HG02798 (cell line): Measurements from ENCODE around the gene RHO.

Experiments
- ATAC-seq: cut with Tn5 transposase; IDR thresholded peaks from one replicate; pipeline ENCODE4 v1.9.1; 2021; ENCODE audit warnings: mild to moderate bottlenecking; ENCODE audit not compliant: unreplicated experiment, poor library complexity

RHO gene

DNA sequence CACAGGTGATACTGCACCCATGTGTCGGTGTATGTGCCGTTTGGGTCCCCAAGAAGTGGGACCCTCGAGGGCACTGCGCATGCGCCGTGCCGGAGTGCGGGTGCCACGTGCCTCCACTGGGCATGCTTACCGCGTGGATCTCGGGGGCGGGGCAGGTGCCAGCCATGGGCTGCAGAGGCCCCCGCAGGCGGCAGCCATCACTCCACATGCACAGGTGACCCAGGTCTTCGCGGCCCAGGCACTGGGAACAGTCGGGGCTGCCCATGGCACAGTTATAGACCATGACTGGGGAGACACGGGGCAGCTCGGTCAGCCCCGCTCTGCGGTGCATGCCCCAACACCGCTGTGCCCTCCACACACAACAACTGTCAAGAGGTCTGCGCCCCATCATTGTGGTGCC is 45.8 kb downstream of the RHO start:
- ATAC-seq: no peak

DNA sequence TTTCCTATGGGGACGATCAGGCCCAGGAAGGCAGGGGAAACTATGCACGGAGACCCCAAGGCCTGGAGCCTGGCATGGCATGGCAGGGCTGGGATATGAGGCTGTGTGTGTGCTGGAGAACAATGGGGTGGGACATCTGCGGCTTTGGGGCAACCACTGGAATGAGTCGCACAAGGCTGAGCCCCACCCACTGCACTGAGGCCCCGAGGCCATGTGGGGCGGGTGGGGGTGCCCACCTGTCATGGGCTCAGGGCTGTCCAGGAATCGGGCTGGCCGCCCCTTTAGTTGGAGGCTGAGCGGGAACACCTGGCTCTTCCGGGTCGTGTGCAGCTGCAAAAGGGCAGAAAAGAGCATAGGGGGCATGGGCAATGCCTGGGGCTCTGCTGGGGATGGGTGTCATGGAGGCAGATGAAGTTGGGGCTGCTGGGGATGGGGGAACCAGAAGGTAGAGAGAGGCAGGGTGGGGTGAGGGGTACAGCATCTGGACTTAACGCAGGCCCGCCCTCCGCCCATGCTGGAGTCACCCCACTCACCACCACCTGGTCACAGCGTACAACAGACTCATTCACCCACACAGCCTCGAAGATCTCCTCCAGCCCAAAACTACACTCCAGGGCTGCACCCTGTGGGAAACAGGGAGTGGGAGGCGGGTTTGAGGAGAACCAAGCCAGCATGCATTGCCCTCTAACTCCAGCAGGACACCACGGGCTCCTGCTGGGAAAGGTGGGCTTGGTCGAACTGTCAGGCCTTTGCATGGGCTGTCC is 47.0 kb downstream of the RHO start:
- no peak for ATAC-seq

DNA sequence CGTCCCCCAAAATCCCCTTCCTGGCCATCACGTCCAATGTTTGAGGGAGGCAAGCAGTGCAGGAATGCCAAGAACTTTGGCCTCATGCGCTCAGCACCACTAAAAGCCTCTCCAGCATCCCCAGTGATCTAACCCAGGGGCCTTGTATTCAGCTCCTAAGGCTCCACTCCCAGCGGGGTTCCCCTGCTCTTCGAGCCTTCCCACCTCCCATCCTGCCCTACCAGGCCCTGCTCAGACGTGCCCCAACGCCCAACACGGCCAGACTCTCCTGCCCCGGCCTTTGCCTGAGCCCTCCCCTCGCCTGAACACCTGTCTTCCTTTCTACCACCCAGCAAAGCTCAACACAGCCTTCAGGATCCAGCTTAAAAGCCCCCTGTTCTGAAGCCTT is 47.6 kb downstream of the RHO start:
- ATAC-seq: no peak

DNA sequence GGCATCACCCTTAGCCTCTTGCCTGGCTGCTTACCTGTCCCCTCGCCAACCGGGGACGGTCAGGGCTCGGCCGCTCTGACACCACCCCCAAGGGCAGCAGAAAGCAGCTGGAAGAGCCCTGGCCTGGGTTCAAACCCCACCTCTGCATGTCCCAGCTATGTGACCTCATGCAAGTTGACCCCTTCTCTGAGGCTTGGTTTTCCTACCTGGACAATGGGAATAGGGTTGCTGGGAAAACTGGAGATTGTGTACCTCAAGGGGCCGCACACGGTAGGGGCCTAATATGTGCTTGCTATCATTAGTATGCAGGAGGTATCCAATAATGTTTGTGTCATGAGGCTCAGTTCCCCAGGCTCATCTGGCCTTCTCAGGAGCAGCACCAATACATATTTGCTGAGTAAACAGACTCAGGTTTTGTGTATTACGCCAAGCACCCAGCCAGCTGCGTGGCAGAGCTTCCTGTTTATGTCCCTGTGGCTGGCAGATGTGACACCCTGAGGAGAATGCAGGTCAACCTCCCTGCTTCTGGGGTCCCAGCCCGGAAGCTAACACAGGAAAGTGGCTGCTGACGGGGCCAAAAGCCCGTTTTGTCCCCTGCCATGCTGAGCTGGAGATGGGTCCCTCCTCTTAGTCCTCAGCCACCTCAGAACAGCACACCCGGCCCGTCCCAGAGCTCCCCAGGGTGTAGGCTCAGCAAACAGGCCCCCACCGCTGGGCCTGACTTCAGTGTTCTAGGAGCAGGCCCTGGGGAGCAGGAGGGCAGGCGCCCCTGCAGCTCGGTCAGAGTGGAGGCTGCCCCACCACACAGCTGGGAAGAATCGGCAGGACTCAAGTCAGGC is 48.3 kb downstream of the RHO start:
- ATAC-seq: no peak

DNA sequence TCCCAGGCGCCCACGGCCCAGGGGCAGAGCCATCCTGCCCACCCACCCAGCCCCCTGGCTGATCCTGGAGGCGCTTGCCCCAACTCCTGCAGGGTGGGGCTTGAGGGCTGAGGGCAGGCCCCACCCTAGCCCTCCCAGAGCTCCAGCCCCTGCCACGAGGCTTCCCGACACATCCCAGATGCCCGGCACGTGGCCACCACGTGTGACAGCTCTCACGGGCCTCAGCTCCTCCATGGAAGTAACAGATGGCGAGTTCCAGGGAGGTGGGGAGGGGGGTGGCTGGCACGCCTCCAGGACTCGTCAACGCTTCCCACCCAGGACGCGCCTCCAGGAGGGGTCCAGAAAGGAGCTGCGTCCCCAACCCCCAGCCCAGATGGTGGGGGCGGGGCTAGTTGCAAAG is 48.9 kb downstream of the RHO start:
- ATAC-seq: no peak

DNA sequence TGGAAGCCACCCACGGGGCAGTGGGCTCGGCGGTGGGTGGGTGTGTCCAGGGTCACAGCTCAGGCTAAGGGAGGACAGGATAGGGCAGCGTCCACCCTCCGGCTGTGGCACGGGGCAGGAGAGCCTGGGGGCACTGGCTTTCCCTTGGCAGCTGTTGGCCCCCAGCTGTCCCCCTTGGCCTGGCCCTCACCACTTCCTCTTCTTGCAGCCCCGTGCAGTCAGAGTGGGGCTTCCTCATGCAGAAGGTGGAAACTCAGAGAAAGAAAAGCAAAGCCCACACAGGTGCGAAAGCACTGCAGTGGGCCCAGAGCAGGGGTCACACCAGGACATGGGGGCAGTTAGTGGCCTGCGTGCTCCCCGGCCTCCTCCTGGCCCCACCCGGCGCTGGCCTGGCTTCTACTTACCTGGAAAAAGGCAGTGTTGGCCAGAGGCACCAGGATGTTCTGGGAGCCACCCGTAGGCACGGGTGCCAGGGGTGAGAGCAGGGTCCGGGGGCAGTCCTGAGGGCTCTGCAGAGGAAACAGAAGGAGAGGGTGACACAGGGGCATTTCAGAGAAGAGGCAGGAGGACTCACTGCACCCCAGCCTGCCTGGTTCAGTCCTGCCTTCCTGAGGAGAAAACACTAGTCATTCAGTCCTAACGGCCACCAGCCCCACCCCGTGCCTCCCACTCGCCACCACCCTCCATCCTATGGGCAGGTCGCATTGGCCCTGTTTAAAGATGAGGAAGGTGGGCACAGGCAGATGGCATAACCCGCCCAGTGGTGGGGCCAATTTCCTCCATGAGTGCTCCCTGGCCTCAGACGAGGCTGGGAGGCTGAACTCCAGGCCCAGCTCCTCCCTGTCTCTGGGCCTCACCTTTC is 49.7 kb downstream of the RHO start:
- ATAC-seq: peak; percentile 51

DNA sequence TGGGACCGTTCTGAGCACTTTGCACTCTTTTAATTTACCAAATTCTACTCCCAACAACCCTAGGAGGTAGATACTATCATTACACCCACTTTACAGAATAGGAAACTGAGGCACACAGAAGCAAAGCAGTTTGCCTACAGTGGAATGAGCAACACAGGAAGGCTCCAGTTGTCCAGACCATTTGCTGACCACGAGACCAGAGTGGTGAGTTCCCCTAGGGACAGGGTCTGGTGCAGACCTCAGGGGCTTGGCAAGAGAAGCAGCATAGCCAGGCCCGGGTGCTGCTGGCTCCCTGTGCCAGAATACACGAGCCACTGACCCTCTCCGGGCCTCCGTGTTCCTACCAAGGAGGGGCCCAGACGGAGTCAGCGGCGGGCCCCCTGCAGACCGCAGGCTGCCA is 51.6 kb downstream of the RHO start:
- no peak for ATAC-seq

DNA sequence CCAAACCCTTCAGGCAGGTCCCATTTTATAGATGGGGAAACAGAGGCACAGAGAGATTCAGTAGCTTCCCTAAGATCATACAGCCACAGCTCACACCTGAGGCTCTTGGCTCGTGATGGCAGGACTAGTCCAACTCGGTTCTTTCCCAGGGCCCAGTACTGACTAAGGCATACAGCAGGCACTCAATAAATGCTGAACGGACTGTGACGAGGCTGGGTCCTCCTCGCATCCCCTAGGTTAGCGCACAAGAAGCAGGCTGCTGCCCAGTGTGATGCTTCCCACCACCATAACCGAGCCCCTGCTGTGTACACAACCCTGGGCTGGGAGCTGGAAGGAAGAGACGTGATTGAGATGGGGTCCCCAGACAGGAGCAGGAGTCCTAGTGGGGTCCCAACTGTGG is 53.2 kb downstream of the RHO start:
- no peak for ATAC-seq

DNA sequence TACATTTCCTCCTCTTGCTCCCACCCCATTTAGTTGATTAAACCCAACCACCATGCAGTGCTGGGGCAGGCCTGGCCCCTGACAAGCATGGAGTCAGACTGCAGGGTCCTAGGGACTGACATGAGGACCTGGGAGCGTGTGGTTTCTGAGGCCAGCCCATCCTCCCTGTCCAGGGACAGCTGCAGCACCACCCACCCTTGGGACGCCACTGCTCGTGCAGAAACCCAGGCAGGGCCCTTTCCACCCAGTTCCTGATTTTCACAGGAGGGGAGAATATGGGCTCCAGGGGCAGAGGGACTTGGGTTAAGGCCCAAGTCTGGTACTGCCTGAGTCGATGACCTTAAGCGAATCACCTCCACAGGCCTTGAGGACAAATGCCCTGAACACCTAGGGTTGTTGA is 54.4 kb downstream of the RHO start:
- no peak for ATAC-seq

DNA sequence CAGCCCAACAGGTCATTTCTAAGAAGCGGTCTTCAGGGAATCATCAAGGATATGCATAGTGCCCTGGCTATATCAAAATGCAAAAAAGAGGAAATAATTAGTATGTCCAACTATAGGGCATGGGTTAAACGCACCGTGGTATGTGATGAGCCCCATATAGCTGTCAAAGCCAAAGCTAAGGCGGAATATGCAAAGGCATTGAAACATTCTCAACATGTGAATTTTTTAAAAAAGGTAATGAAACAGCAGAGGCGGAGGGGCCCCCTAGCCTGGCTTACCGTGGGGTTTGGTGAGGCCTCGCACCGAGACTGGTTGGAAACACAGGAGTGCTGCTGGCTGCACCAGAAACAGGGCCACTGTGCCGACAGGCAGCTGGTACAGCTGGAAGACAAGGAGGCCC is 54.9 kb downstream of the RHO start:
- ATAC-seq: peak; percentile 44

DNA sequence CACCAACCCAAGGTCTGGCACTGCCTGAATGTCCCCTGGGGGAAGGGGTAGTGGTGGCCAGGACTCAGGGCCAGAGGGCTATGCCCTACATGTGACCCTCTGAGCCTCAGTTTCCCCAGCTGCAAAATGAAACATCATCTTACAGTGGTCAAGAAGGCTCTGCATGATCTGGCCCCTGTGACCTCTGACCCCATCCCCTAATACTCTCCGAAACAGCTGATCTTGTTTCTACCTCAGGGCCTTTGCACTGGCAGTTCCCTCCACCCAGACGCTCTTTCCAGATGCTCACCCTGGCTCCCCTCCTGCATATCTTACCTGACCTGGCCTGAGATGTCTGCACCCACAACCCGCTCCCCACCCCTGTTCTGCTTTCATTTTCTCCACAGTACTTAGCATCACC is 56.2 kb downstream of the RHO start:
- no peak for ATAC-seq
